ENCODE data around the gene TRPT1. TPM values are rescaled to one million over a fixed set of nuclear protein-coding genes. Genes with fewer than 3 reads are reported as not detected.

TRPT1 gene
- polyA plus RNA-seq, 2 of the 4 experiments (the other 2 are of a cell fraction), result 18.6 to 28.5 TPM

GRCh38 chr11:64258946-64259532 lies 33.1 kb upstream of the TRPT1 start:
- TF ChIP-seq SREBF2 (IDR thresholded peaks at IDR 0.05) (no peak), TFCP2L1 (CRISPR knock-in tag; IDR thresholded peaks at IDR 0.05) (no peak)
- no peak for FAIRE-seq
- POLR2A ChIA-PET, result no interaction called here

DNA sequence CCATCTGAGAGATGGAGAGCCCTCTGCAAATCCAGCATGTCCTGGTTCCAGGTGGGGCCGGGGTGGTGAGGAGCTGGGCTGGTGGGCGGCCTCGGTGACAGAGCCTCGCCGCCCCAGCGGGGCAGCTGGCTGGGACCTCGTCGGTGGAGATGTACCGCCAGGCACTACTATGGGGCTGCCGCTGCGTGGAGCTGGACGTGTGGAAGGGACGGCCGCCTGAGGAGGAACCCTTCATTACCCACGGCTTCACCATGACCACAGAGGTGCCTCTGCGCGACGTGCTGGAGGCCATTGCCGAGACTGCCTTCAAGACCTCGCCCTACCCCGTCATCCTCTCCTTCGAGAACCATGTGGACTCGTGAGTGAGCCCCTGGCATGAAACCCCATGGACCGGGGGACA lies 32.4 kb upstream of the TRPT1 start:
- ChIA-PET CTCF (interaction anchor here (0.6 to 16.0 kb wide), 4 partner anchors 11 to 629 kb away, joined by 3 to 220 read pairs (median 40); partner anchors contain the start of genes CATSPERZ, ESRRA, PLCB3 and PPP1R14B), POLR2A (no interaction called here)
- ATAC-seq (no peak), FAIRE-seq (no peak), DNase-seq (ENCODE audit: low read depth in 1 of 2, low spot score in 1 of 2) (no peak)
- Histone ChIP-seq H3K9me3 (no peaks in the 10 kb centered on the region), H3K4me2 (no peak overlapping the region), H3K27ac (no peak overlapping the region), H3K4me3 (no peak overlapping the region), H3K4me1 (peaks cover 6% of the 10 kb centered on the region; the same call in 1 of the 3 replicates)
- TF ChIP-seq JUN (IDR thresholded peaks at IDR 0.05) (no peak), POLR2A (IDR thresholded peaks at IDR 0.05; ENCODE audit: low read length) (no peak), E2F6 (IDR thresholded peaks at IDR 0.05; ENCODE audit: borderline replicate concordance, low read depth) (no peak), ZC3H11A (IDR thresholded peaks at IDR 0.05) (no peak), EHF (CRISPR knock-in tag; IDR thresholded peaks at IDR 0.05) (no peak), CBX8 (IDR thresholded peaks at IDR 0.05) (no peak), HOXB5 (CRISPR knock-in tag; IDR thresholded peaks at IDR 0.05) (no peak), KDM5A (IDR thresholded peaks at IDR 0.05) (no peak), MAFK (IDR thresholded peaks at IDR 0.05; ENCODE audit: partially characterized antibody) (no peak), NPAS2 (CRISPR knock-in tag; IDR thresholded peaks at IDR 0.05; ENCODE audit: borderline replicate concordance) (no peak), CTCF (IDR thresholded peaks at IDR 0.05) (no peak), HDAC2 (IDR thresholded peaks at IDR 0.05) (no peak), BCL3 (IDR thresholded peaks at IDR 0.05) (no peak), RAD21 (conservative IDR thresholded peaks at IDR 0.05 in 1 of 2, IDR thresholded peaks at IDR 0.05 in 1 of 2) (no peak), RARB (CRISPR knock-in tag; IDR thresholded peaks at IDR 0.05) (no peak)
- TF ChIP-seq, protein P1, sequence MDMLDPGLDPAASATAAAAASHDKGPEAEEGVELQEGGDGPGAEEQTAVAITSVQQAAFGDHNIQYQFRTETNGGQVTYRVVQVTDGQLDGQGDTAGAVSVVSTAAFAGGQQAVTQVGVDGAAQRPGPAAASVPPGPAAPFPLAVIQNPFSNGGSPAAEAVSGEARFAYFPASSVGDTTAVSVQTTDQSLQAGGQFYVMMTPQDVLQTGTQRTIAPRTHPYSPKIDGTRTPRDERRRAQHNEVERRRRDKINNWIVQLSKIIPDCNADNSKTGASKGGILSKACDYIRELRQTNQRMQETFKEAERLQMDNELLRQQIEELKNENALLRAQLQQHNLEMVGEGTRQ (IDR thresholded peaks at IDR 0.05), result no peak
- 90% methylated on average over 23 of the region's 24 CpGs for WGBS (ENCODE audit: missing lambda C conversion rate)

More at GRCh38 chr11:64258946-64259532, 33.1 kb upstream of the TRPT1 start:
- no peak for ATAC-seq
- 94% methylated on average over 32 of the region's 32 CpGs for WGBS (ENCODE audit: missing lambda C conversion rate)
- no peak overlapping the region for H3K27ac ChIP-seq
- peaks cover 4% of the 10 kb centered on the region; the same call in 1 of the 3 replicates for H3K4me1 ChIP-seq
- H3K4me3 ChIP-seq, result no peak overlapping the region
- DNase-seq (ENCODE audit: low read depth in 1 of 2, low spot score in 1 of 2), result no peak
- no peak overlapping the region for H3K4me2 ChIP-seq
- no peaks in the 10 kb centered on the region for H3K9me3 ChIP-seq
- CTCF ChIA-PET, result interaction anchor here (1.5 to 16.0 kb wide), 3 partner anchors 11 to 44 kb away, joined by 3 to 220 read pairs (median 76); partner anchors contain the start of genes CATSPERZ, ESRRA, PLCB3 and PPP1R14B

GRCh38 chr11:64256300-64256699 lies 30.3 kb upstream of the TRPT1 start:
- CTCF ChIA-PET, result interaction anchor here (1.1 to 6.4 kb wide), 6 partner anchors 10 to 193 kb away, joined by 3 to 76 read pairs (median 6); partner anchors contain the start of genes CATSPERZ, ESRRA and PPP1R14B
- no peak overlapping the region for H3K4me3 ChIP-seq

More at GRCh38 chr11:64256300-64256699, 30.3 kb upstream of the TRPT1 start:
- TF ChIP-seq EP300 (IDR thresholded peaks at IDR 0.05) (no peak), MAZ (IDR thresholded peaks at IDR 0.05; ENCODE audit: borderline replicate concordance, low read depth, low read length) (no peak), JUNB (IDR thresholded peaks at IDR 0.05) (no peak), JUN (IDR thresholded peaks at IDR 0.05) (no peak), ATOH8 (CRISPR knock-in tag; IDR thresholded peaks at IDR 0.05; ENCODE audit: low read depth) (no peak), BHLHE40 (IDR thresholded peaks at IDR 0.05; ENCODE audit: low read depth, low read length) (no peak), TP53 (CRISPR knock-in tag; IDR thresholded peaks at IDR 0.05) (no peak), POLR2AphosphoS2 (conservative IDR thresholded peaks at IDR 0.05; ENCODE audit: low read length) (no peak), HDAC2 (IDR thresholded peaks at IDR 0.05) (no peak), HOXB5 (CRISPR knock-in tag; IDR thresholded peaks at IDR 0.05) (no peak), FOXS1 (CRISPR knock-in tag; IDR thresholded peaks at IDR 0.05) (no peak)
- TF ChIP-seq, protein P2, sequence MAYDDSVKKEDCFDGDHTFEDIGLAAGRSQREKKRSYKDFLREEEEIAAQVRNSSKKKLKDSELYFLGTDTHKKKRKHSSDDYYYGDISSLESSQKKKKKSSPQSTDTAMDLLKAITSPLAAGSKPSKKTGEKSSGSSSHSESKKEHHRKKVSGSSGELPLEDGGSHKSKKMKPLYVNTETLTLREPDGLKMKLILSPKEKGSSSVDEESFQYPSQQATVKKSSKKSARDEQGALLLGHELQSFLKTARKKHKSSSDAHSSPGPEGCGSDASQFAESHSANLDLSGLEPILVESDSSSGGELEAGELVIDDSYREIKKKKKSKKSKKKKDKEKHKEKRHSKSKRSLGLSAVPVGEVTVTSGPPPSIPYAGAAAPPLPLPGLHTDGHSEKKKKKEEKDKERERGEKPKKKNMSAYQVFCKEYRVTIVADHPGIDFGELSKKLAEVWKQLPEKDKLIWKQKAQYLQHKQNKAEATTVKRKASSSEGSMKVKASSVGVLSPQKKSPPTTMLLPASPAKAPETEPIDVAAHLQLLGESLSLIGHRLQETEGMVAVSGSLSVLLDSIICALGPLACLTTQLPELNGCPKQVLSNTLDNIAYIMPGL (CRISPR knock-in tag; IDR thresholded peaks at IDR 0.05; ENCODE audit: borderline replicate concordance), result no peak
- WGBS (ENCODE audit: missing lambda C conversion rate), result 96% methylated on average over 10 of the region's 15 CpGs
- H3K27ac ChIP-seq, result no peak overlapping the region
- H3K4me2 ChIP-seq, result no peak overlapping the region
- DNase-seq (ENCODE audit: low read depth in 1 of 2, low spot score in 1 of 2) (no peak), FAIRE-seq (no peak), ATAC-seq (no peak)
- POLR2A ChIA-PET, result no interaction called here
- H3K9me3 ChIP-seq, result no peaks in the 10 kb centered on the region
- H3K4me1 ChIP-seq, result peaks cover 17% of the 10 kb centered on the region

Data from A549 (cell line).